ENCODE results near the gene SLC38A7. TPM values are rescaled to one million over a fixed set of nuclear protein-coding genes. Genes with fewer than 3 reads are reported as not detected.
A peak's percentile ranks its signal among the peaks of the same experiment; 100 is the strongest.

SLC38A7 gene
- total and polyA plus RNA-seq, 2 of the 13 experiments (the other 11 are each of a cell fraction or from before 2014, with no cell fraction given) = 13.2 to 14.1 TPM

DNA sequence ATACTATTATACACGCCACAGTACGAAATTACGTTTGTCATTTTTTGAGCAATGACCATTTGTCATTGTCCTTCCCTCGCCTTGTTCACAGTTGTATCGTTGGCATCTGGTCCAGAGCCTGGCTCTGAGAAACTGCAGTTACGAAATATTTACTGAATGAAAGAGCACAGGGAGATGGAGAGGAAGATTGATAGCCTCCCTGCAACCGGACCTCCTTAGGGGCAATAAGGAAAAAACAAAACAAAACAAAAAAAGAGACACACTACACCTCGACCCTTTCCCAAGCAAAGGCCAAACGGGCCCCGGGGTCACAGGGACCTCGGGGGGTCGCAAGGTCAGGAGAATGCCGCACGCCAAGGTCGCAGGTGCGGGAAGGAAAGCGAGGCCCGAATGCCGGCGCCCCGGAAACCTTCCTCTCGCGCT is 48.7 kb upstream of the SLC38A7 start (continued):
- TF ChIP-seq ZUFSP (CRISPR knock-in tag; IDR thresholded peaks at IDR 0.05; ENCODE audit: borderline replicate concordance) (no peak), ZBED4 (CRISPR knock-in tag; IDR thresholded peaks at IDR 0.05; ENCODE audit: borderline replicate concordance) (no peak), ZKSCAN8 (CRISPR knock-in tag; IDR thresholded peaks at IDR 0.05; ENCODE audit: borderline replicate concordance) (no peak), NFRKB (IDR thresholded peaks at IDR 0.05) (no peak), AHR (CRISPR knock-in tag; IDR thresholded peaks at IDR 0.05) (no peak), ZBTB38 (CRISPR knock-in tag; IDR thresholded peaks at IDR 0.05) (no peak), ZNF337 (CRISPR knock-in tag; IDR thresholded peaks at IDR 0.05; ENCODE audit: borderline replicate concordance, low read depth) (0 out of 2 replicates have a peak, but pooled peaks have one; percentile 5), ZNF775 (CRISPR knock-in tag; IDR thresholded peaks at IDR 0.05; ENCODE audit: borderline replicate concordance) (no peak), ZBTB42 (CRISPR knock-in tag; IDR thresholded peaks at IDR 0.05) (no peak), ARHGAP35 (CRISPR knock-in tag; IDR thresholded peaks at IDR 0.05; ENCODE audit: borderline replicate concordance) (no peak), GPN1 (CRISPR knock-in tag; IDR thresholded peaks at IDR 0.05; ENCODE audit: borderline replicate concordance) (no peak), FOXK2 (IDR thresholded peaks at IDR 0.05) (no peak), NFE2 (CRISPR knock-in tag; IDR thresholded peaks at IDR 0.05) (no peak), ZSCAN5A (CRISPR knock-in tag; IDR thresholded peaks at IDR 0.05; ENCODE audit: borderline replicate concordance) (no peak), ZNF883 (CRISPR knock-in tag; IDR thresholded peaks at IDR 0.05; ENCODE audit: not compliant biosample characterization) (peak; percentile 10), MAFF (IDR thresholded peaks at IDR 0.05; ENCODE audit: low read depth, low read length) (no peak)
- TF ChIP-seq, protein P1, sequence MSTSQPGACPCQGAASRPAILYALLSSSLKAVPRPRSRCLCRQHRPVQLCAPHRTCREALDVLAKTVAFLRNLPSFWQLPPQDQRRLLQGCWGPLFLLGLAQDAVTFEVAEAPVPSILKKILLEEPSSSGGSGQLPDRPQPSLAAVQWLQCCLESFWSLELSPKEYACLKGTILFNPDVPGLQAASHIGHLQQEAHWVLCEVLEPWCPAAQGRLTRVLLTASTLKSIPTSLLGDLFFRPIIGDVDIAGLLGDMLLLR (CRISPR knock-in tag; IDR thresholded peaks at IDR 0.05) = no peak
- TF ChIP-seq, protein P2, sequence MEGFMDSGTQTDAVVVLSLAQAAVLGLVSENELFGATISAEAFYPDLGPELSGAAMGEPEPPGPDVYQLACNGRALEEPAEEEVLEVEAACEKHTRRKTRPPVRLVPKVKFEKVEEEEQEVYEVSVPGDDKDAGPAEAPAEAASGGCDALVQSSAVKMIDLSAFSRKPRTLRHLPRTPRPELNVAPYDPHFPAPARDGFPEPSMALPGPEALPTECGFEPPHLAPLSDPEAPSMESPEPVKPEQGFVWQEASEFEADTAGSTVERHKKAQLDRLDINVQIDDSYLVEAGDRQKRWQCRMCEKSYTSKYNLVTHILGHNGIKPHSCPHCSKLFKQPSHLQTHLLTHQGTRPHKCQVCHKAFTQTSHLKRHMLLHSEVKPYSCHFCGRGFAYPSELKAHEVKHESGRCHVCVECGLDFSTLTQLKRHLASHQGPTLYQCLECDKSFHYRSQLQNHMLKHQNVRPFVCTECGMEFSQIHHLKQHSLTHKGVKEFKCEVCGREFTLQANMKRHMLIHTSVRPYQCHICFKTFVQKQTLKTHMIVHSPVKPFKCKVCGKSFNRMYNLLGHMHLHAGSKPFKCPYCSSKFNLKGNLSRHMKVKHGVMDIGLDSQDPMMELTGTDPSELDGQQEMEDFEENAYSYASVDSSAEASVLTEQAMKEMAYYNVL (CRISPR knock-in tag; IDR thresholded peaks at IDR 0.05; ENCODE audit: borderline replicate concordance) = peak; percentile 96
- TF ChIP-seq, protein P3, sequence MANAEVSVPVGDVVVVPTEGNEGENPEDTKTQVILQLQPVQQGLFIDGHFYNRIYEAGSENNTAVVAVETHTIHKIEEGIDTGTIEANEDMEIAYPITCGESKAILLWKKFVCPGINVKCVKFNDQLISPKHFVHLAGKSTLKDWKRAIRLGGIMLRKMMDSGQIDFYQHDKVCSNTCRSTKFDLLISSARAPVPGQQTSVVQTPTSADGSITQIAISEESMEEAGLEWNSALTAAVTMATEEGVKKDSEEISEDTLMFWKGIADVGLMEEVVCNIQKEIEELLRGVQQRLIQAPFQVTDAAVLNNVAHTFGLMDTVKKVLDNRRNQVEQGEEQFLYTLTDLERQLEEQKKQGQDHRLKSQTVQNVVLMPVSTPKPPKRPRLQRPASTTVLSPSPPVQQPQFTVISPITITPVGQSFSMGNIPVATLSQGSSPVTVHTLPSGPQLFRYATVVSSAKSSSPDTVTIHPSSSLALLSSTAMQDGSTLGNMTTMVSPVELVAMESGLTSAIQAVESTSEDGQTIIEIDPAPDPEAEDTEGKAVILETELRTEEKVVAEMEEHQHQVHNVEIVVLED (CRISPR knock-in tag; IDR thresholded peaks at IDR 0.05; ENCODE audit: borderline replicate concordance) = no peak

Data from HepG2 (cell line).